Heart left ventricle (tissue), 16 donors: ENCODE measurements around the gene NUDT16L1. TPM values are rescaled to one million over a fixed set of nuclear protein-coding genes. Genes with fewer than 3 reads are reported as not detected.

Experiments
- ATAC-seq, 4 donors: fragments of 200-7000 bp; cut with Tn5 transposase; one replicate each; pipeline ENCODE4 v1.9.1; 2020 to 2022; ENCODE audit warnings: moderate library complexity in 4 of 4, mild to moderate bottlenecking in 3 of 4, moderate number of reproducible peaks in 1 of 4
- DNase-seq, 5 donors: peaks; one replicate each; pipeline ENCODE4 v3.0.0-alpha.2; 2020
- H3K27ac ChIP-seq, 12 donors: fragments of 200-600 bp; sonication (generic) in 4 of 12; one replicate each; pipeline versions ENCODE4 v1.5.0 to v1.8.0; 2016 to 2022; ENCODE audit warnings: mild to moderate bottlenecking in 2 of 12
- H3K27me3 ChIP-seq, 9 donors: fragments of 200-600 bp; sonication (generic) in 2 of 9; one replicate each; pipeline versions ENCODE4 v1.5.1 to v1.8.0; 2016 to 2022; ENCODE audit warnings: mild to moderate bottlenecking in 3 of 9
- H3K36me3 ChIP-seq, 9 donors: fragments of 200-600 bp; sonication (generic) in 2 of 9; one replicate each; pipeline versions ENCODE4 v1.5.0 to v1.8.0; 2018 to 2022; ENCODE audit warnings: mild to moderate bottlenecking in 2 of 9
- H3K4me1 ChIP-seq, 12 donors: fragments of 200-600 bp; sonication (generic) in 4 of 12; one replicate each; pipeline versions ENCODE4 v1.5.0 to v1.8.0; 2016 to 2022; ENCODE audit warnings: mild to moderate bottlenecking in 3 of 12
- H3K4me3 ChIP-seq, 12 donors: fragments of 200-600 bp; sonication (generic) in 4 of 12; one replicate each; pipeline versions ENCODE4 v1.5.0 to v1.8.0; 2017 to 2022; ENCODE audit warnings: mild to moderate bottlenecking in 9 of 12, moderate library complexity in 4 of 12
- H3K9me3 ChIP-seq, 12 donors: fragments of 200-600 bp; sonication (generic) in 4 of 12; one replicate each; pipeline versions ENCODE4 v1.5.0 to v1.8.0; 2016 to 2022; ENCODE audit warnings: mild to moderate bottlenecking in 1 of 12
- POLR2A ChIP-seq, 2 donors: fragments of 450-650 bp; IDR thresholded peaks; one replicate each; pipeline ENCODE4 v1.6.1; 2017; ENCODE audit warnings: antibody characterized with exemption in 2 of 2, mild to moderate bottlenecking in 2 of 2, moderate library complexity in 2 of 2
- WGBS, 4 donors: extraction: QIAGEN DNeasy Blood & Tissue Kit in 2 of 4; methylation state at CpG; one replicate each; pipeline versions ENCODE4 v1.1.5 to v1.1.7; 2013 to 2018; 5-methylcytosine and 5-hydroxymethylcytosine counted together
- intact Hi-C, 10 donors: fragments of 100-400 bp; cut with DNase I; formaldehyde crosslinking; loops; one replicate each; pipeline versions ENCODE4 v1.11.1 to v1.14.2; 2022
- polyA plus RNA-seq, 2 donors: library from polyadenylated mRNA; stranded (reverse); fragments of 200-250 nt; gene quantifications; one replicate each; pipeline ENCODE4 v1.2.3, GENCODE V29; 2013
- total RNA-seq, 9 donors: library from RNA; depleted of rRNA in 2 of 9; stranded (reverse); fragments of >200 nt in 2 of 9; fragmentation: NEBNext Ultra II Directional in 3 of 9; extraction: Animal tissue kit (Norgen Biotek cat#: 25700) in 3 of 9; gene quantifications; one replicate each; pipeline versions ENCODE4 v1.1.0 to v1.2.4, GENCODE V29; 2016 to 2023
- TF ChIP-seq, protein P1 (sequence below), 12 donors: fragments of 200-600 bp; sonication (generic) in 4 of 12; IDR thresholded peaks; one replicate each; pipeline versions ENCODE4 v1.5.0 to v1.8.0; 2018 to 2022; ENCODE audit warnings: antibody characterized with exemption in 12 of 12, mild to moderate bottlenecking in 5 of 12
- donor health status: ischemic (EF 13 %, LVEDD 7.1; RV severe dilation, severe dysfunction).
- donor health status: healthy with polysubstance abuse.
- donor health status: DM: no; HTN: yes; CAD: no.
- donor health status: DM: no; HTN: no; CAD: no.
- donor health status: ischemic (EF 25% LVEDD 6.9; RV normal size, moderate dysfunction).
- donor health status: ischemic (EF 25% LVEDD 5.7; RV mildly dilated, moderate dysfunction).
- donor health status: healthy.
- donor health status: DM: yes; HTN: yes; CAD: no.
- donor health status: ischemic (EF 35%, LVEDD 5.7; RV mildly dilated, moderate dysfunction).
- donor health status: nonischemic (EF 11% LVEDD 7.7; RV severe dilation, severe dysfunction).
- donor health status: DM: yes; HTN: yes; CAD: no.
- donor health status: PGD.
- donor health status: ischemic (EF 29% LVEDD 5.4; RV normal size, mild dysfunction).
- donor health status: nonischemic (EF 23%, LVEDD 6.1; RV moderate dilation, normal function).

NUDT16L1 gene
- total and polyA plus RNA-seq, 11 donors = 33.1 to 65.2 (median 47.5) TPM

GRCh38 chr16:4661661-4662060 lies 31.7 kb upstream of the NUDT16L1 start:
- 66 to 76% (median 72%) methylated on average over 11 of the region's 11 CpGs for WGBS, 4 donors
- Histone ChIP-seq H3K9me3 (no peaks in the 10 kb centered on the region), H3K36me3 (peaks cover 0 to 67% (median 46%) of the 10 kb centered on the region in 9 donors), H3K4me1 (peaks cover 0 to 49% (median 26%) of the 10 kb centered on the region in 12 donors), H3K27ac (no peak overlapping the region), H3K27me3 (no peaks in the 10 kb centered on the region), H3K4me3 (no peak overlapping the region)
- DNase-seq (no peak), ATAC-seq (no peak)
- intact Hi-C loops = no loop called here
- TF ChIP-seq, protein P1, sequence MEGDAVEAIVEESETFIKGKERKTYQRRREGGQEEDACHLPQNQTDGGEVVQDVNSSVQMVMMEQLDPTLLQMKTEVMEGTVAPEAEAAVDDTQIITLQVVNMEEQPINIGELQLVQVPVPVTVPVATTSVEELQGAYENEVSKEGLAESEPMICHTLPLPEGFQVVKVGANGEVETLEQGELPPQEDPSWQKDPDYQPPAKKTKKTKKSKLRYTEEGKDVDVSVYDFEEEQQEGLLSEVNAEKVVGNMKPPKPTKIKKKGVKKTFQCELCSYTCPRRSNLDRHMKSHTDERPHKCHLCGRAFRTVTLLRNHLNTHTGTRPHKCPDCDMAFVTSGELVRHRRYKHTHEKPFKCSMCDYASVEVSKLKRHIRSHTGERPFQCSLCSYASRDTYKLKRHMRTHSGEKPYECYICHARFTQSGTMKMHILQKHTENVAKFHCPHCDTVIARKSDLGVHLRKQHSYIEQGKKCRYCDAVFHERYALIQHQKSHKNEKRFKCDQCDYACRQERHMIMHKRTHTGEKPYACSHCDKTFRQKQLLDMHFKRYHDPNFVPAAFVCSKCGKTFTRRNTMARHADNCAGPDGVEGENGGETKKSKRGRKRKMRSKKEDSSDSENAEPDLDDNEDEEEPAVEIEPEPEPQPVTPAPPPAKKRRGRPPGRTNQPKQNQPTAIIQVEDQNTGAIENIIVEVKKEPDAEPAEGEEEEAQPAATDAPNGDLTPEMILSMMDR (IDR thresholded peaks at IDR 0.05) = no peak
- TF ChIP-seq POLR2A (IDR thresholded peaks at IDR 0.05) = no peak

- no peak overlapping the region for H3K4me3 ChIP-seq
- WGBS, 4 donors = 73 to 82% (median 76%) methylated on average over 5 of the region's 5 CpGs
- peak overlapping the region in 1 of 12 donors; percentile 77 for H3K27ac ChIP-seq
- no peak for DNase-seq
- intact Hi-C loops = no loop called here
- no peaks in the 10 kb centered on the region for H3K9me3 ChIP-seq
- peaks cover 0 to 49% (median 26%) of the 10 kb centered on the region in 12 donors for H3K4me1 ChIP-seq
- ATAC-seq = no peak
- no peaks in the 10 kb centered on the region for H3K27me3 ChIP-seq
- TF ChIP-seq, protein P1 (IDR thresholded peaks at IDR 0.05) = no peak
- TF ChIP-seq POLR2A (IDR thresholded peaks at IDR 0.05) = no peak
- H3K36me3 ChIP-seq = peaks cover 0 to 67% (median 47%) of the 10 kb centered on the region in 9 donors
These were observed 29.9 kb upstream of the NUDT16L1 start for GRCh38 chr16:4663465-4663776.

DNA sequence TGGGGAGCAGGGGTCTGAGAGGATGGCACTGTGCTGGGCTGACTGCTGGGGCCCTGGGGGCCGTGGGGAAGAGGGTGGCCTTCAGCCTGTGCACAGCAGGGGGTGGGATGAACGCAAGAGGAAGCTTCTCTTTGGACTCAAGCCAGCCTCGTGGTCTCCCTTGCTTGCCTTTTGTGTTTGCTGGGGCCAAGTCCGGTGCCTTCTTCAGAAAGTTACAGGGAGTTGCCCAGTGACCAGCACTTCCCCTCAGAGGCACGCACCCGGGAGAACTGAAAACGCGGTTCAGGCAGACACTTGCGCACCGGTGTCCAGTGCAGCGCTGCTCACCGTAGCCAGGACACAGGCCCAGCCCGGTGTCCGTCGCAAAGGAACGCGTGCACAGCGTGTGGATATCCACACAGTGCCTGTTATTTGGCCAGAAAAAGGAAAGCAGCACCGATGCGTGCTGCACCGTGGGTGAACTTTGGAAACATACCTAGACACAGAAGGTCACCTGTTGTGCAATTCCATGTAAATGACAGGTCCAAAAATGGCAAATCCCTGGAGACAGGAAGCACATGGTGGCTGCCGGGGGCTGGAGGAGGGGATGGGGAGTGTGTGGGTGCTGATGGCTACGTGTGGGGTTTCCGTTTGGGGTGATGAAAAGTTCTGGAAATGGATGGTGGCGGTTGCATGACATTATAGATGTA lies 29.4 kb upstream of the NUDT16L1 start:
- H3K36me3 ChIP-seq = peaks cover 0 to 67% (median 47%) of the 10 kb centered on the region in 9 donors
- H3K9me3 ChIP-seq = no peaks in the 10 kb centered on the region
- peaks cover 0 to 49% (median 26%) of the 10 kb centered on the region in 12 donors for H3K4me1 ChIP-seq
- peak in 3 of 4 donors; percentile 27 to 57 (median 28) for ATAC-seq
- peak overlapping the region in 4 of 12 donors; percentile 8 to 77 (median 32) for H3K27ac ChIP-seq
- no peak for TF ChIP-seq POLR2A (IDR thresholded peaks at IDR 0.05)
- TF ChIP-seq, protein P1 (IDR thresholded peaks at IDR 0.05) = no peak
- 65 to 78% (median 70%) methylated on average over 25 of the region's 25 CpGs for WGBS, 4 donors
- no peak overlapping the region for H3K4me3 ChIP-seq
- no peaks in the 10 kb centered on the region for H3K27me3 ChIP-seq
- intact Hi-C loops = no loop called here
- peak in 4 of 5 donors; percentile 59 to 74 (median 67) for DNase-seq

DNA sequence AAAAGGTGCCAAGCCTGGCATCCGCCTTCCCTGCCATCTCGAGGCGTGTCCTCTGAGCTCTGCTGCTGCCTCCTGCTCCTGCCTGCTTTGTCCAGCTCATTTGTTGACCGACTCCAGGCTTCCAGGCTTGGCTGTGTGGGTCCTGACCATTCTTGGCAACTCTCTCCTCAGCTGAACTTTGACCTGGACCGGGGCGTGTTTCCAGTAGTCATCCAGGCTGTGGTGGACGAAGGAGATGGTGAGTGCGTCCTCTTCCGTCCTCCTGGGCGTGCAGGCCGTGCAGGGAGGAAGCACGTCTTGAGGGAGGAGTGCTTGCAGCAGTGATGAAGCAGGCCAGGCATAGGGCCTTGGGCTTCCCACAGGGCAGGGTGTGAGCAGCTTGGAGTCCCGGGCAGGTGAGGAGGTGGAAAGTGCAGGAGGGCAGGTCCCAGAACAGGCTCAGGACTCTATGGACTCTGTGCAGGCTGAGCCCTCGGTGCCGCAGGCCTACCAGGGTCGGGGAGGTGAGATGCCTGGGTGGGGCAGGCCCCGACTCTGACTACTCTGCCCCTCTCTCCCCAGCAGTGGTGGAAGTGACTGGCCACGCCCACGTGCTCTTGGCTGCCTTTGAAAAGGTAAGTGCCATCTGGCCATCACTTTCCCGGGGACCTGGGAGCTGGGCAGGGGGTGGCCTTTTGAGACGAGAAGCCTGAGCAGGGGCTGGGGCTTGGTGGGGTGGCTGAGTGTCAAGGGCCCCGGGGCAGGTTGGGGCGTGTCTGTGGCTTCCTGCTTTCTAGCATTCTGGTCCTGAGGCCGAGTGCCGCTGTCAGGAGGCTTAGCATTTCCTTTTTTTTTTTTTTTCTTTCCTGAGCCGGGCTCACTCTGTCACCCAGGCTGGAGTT lies 28.6 kb upstream of the NUDT16L1 start:
- no peaks in the 10 kb centered on the region for H3K9me3 ChIP-seq
- TF ChIP-seq, protein P1 (IDR thresholded peaks at IDR 0.05) = no peak
- DNase-seq (peak in 3 of 5 donors; percentile 42 to 74 (median 56)), ATAC-seq (peak in 3 of 4 donors; percentile 46 to 51 (median 50))
- no peak overlapping the region for H3K4me3 ChIP-seq
- intact Hi-C loops = no loop called here
- no peaks in the 10 kb centered on the region for H3K27me3 ChIP-seq
- H3K27ac ChIP-seq = peak overlapping the region in 4 of 12 donors; percentile 20 to 77 (median 29)
- peaks cover 0 to 45% (median 23%) of the 10 kb centered on the region in 12 donors for H3K4me1 ChIP-seq
- peaks cover 0 to 67% (median 53%) of the 10 kb centered on the region in 9 donors for H3K36me3 ChIP-seq
- 61 to 72% (median 63%) methylated on average over 24 to 26 of the region's 26 CpGs for WGBS, 4 donors
